Measurements from ENCODE around the gene FBXL16.

The FBXL16 gene

DNA sequence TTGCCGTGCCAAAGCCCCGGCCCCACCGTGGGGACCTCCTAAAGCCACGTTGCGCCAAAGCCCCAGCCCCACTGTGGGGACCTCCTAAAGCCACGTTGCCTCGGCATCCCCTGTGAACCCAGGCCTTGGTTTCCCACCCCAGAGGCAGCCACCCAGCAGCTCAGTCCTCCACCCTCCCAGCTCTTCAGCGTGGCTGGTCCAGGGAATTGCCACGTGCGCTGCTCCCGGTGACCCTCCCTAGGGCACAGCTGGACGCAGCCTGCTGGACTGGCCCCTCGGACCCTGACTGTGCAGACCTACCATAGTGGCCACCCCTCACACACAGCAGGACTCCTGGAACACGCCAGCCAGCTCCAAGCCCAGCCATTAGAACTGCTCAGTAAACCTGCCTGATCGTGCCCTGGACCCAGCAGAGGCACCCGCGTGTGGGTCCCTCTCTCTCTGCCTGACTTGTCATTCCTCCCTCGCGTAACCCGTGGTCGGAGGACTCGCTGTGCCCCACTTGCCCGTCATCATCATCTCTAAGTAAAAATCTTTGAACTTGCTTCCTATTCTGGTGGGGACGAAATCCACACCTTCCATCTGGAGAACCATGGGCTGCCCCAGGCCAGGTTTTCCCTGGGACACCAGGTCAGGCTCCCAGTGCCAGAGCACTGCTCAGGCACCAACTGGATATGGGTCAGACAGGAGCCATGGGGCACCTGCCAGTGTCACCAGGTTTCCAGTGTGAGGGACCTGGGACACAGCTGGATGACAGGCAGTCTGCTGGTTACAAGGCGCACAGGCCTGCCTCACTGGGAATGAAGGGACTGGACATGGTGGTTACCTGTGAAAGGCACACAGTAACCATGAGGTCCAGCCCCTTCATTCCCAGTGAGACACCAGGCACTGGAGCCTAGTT is 29.6 kb upstream of the FBXL16 start:
- no peak for DNase-seq (ENCODE audit: low read depth in 3 of 3)

DNA sequence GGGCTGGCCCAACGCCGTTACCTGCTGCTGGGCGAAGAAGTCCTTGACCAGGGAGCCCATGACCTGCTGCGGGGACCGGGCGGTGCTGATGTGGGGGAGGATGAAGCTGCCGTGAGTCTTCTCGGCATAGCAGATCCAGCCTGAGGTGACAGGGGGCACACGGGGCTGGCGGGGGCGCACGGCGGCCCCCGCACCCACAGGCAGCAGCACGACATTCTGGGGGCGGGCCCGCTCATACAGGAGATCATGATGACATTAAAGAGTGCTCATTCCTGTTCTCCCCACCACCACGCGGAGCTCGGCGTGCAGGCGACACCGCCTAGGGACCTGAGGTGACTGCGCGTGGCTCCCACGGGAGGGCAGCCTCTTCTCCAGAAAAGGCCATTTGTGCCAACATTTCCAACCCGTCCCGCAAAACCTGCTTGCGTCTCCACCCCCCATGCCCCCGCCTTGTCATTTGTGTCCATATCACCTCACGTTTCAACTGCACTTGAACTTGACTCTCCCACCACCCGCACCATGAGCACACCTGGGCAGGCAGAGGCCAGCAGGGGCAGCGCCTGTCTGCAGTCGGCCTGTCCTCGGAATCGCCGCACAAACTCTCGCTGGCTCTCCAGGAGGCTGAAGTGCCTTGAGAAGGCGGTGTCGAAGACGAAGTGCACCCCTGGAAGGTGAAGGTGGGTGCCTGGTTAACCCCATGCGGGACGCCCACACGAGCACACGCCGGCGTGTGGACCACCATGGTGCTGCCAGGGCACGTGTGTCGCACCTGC is 28.8 kb upstream of the FBXL16 start:
- DNase-seq (ENCODE audit: low read depth in 3 of 3): no peak

DNA sequence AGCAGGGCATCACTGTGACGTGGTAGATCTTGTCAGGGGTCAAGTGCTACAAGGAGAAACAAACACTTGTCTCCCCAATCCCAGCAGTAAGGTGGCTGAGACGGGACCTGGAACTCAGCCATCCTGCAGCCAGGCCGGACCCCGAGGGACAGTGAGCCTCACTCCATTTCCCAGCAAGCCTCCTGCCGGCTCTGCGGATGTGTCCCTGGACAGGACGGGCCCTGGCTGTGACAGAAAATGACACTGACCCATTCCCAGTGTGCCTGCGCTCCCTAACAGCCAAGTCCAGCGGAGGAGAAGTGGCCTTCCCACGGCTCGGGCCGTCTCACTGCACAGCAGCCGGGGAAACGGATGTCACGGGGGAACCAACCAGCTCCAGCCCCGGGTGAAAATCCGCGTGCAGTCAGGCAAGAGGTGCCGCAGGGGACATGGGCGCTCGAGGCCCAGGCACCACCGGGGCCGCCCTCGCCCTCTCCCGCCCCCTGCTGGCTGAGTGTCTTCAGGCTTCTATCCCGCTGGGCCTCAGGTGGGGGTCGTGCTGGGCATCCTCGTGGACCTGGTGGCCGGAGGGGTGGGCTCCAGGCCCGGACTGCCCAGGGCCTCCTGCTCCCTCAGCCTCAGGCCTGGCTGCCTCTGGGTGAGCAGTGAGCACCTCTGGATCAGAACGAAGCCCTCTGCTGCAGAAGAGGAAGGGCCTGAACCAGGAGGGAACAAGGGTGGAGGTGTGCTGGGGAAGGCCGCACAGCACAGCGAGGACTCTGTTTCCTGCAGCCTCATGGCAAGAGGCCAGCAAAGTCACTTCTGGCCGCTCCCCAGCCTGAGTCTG is 28.0 kb upstream of the FBXL16 start:
- DNase-seq (ENCODE audit: low read depth in 3 of 3): no peak

DNA sequence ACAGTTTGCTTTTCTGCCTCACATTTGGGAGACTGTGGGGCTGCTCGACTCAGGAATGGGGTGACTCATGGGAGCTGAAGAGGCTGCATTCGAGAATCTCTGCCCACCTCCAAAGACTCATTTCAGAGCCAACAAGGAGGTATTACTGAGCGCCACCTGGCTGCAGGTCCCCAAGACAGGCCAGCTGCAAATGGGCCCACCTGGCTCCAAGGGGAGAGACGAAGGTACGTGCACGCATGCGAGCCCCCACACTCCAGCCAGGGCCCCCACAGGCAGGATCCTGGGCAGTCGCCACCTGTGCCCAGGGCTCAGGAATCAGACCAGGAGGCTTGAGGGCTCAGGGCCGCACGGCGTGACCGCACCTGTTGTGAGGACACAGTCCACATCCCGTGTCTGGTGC is 27.3 kb upstream of the FBXL16 start:
- no peak for DNase-seq (ENCODE audit: low read depth in 3 of 3)

DNA sequence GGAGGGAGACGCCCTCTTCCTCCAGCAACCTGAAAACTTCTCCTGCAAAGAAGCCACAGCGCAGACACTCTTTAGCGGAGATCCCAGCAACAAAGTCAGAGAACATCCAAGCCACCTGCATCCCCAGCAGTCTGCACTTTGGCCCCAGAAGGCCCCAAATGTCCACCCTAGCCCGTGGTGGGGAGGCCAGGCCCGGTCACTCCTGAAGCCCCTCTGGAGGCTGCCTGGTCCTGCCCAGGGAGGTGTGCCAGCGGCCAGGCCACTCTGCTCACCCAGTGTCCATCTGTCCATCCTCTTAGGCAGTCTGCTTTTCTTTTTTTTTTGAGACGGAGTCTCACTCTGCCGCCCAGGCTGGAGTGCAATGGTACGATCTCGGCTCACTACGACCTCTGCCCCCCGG is 26.7 kb upstream of the FBXL16 start:
- DNase-seq (ENCODE audit: low read depth in 3 of 3): no peak

DNA sequence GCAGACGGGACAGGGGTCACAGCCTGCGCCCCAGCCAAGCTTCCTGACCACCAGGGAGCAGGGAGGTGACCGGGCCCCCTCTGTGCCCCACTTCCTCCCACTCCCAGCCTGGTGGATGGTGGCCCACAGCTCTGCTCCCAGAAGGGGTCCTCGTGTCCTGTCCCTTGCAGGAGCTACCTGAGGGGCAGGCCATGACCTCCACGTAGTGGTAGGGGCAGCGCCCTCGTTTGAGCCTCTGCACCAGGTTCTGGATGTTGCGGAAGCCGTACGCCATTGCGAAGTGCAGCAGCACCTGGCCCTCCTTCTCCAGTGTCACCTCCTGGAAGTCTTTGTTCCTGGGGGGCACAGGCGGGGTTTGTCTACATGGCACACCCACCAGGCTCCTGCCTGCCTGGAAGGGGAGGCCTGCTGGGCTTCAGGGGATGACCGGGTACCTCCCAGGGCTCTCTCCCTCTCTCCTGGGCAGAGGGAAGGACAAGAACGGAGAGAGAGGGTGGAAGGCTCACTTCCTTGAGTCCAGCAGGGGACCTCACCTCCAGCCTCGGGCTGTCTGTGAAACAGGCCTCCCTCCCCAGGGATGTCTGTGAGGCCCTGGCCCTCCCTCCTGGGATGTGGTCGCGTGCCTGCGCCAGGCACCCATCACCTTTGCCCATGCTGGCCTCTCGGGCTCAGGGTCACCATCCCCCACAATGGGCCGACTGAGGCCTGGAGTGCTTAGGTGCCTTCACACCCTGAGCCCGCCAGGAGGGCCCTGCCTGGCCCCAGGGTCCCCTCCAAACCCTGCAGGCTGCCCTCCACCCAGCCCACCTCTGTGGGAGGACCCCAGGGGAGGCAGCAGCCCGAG is 25.3 kb upstream of the FBXL16 start:
- no peak for DNase-seq (ENCODE audit: low read depth in 3 of 3)

DNA sequence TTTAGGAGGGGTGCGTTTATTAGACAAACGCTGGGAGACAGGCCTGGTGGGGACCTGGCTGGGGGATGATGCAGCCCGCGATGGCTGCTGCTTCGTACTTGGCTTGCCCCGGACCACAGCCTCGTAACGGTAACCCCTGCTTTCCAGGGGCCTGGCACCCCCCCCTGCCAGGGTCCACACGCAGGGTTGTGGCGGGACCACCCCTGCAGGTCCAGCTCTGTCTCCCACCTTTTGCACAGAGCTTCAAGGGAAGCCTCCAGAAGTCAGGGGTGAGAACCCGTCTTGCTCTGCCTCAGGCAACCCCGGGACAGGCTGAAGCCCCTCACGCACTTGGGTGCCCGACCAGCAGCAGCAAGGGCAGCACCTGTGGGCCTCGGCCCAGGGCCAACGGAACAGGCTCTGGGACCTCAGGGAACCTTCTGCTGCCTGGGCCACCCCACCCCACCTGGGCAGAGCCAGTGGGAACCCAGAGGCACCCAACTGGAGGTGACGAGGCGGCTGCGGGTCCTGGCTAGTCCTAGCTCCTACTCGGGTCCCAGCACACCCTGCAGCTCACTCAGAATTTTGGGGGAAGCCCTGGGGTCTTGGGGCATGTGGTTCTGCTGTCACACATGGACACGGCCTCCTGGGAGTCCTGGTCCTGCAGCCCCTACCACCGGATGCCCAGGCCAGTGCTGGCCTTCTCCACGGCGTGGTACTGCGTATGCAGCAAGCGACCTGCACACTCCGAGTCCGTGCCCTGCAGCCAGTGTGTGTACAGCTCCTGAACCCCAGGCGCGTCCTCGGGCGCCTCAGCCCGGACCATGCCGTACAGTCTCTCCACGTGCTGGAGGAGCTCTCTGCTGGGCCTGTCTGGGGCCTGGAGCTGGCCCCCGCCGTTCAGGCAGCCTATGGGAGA is 24.4 kb upstream of the FBXL16 start:
- no peak for DNase-seq (ENCODE audit: low read depth in 3 of 3)

DNA sequence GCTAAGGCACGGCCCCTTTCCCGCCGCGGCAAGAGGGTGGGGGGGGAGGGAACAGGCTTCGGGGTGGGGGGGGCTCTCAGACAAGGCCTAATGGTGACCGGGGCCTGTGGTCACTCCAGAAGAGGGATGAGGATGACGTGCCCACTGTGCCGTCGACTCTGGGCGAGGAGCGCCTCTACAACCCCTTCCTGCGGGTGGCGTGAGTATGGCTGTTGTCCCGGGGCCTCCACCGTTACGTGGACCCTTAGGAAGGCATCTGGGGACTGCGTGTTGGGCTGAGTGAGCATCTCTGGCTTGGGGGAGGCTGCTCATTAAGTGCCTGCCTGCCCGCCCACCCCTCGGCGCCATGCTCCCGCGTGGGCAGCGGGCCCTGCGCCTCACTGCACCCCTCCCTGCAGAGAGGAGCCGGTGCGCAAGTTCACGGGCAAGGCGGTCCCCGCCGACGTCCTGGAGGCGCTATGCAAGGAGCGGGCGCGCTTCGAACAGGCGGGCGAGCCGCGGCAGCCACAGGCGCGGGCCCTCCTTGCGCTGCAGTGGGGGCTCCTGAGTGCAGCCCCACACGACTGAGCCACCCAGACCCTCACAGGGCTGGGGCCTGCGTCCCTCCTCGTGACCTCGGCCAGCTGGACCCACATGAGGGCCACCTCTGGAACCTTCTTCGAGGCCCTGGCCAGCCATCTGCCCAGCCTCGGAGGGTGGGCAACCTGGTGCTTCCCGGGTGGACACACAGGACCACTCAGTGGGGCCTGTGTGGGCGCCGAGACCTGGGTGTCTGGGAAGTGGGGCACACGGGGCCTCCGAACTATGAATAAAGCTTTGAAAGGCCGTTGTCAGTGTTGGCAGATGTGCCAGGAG is 23.5 kb upstream of the FBXL16 start:
- no peak for DNase-seq (ENCODE audit: low read depth in 3 of 3)

DNA sequence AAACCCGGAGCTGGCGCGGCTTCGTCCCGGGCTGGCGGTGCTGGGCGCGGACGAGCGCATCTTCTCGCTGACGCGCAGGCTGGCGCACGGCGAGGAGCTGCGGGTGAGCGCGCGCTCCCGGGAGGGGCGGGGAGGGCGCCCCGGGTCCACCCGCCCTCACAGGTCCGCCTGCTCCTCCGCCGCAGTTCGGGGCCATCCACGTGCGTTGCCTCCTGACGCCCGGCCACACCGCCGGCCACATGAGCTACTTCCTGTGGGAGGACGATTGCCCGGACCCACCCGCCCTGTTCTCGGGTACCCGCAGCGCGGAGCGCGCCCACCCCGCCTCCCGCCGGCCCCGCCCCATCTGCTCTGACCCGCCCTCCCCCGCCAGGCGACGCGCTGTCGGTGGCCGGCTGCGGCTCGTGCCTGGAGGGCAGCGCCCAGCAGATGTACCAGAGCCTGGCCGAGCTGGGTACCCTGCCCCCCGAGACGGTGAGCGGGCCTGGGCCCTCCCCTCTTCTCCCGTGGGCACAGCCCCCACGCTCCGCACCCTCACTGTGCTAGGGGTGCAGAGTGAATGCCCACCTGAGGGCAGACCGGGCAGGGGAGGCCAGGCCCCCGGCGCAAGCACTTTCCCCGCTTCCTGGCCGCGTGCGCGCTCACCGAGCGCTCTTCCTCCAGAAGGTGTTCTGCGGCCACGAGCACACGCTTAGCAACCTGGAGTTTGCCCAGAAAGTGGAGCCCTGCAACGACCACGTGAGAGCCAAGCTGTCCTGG is 22.7 kb upstream of the FBXL16 start:
- peak in 1 of 3 experiments; percentile 44 for DNase-seq (ENCODE audit: low read depth in 3 of 3)

DNA sequence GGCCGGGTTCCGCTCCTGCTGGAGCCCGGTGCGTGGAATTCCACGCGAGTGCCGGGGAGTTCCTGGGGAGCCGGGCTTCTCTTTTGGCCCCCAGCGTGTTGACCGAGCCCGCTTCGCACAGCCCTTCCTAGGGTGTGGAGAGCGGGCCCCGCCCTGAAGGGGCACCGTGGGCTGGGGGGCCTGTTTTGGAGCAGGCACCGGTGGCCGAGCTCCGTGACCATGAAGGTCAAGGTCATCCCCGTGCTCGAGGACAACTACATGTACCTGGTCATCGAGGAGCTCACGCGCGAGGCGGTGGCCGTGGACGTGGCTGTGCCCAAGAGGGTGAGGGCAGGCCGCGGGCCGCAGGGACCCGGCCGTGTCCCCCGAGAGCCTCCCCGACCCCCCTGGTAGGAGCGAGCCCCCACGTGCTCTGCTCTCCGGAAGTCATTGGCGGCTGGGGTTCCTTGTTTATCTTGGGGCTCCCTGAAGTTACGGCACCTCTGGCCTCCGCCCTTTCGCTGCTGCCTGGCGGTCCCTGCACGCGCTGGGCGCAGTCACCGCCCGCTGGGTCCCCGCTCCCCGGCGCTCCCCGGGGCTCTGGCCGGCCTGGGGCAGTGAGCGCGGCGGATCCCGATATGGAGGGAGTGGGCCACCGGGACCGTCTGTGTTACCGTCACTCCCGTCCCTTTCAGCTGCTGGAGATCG is 21.8 kb upstream of the FBXL16 start:
- no peak for DNase-seq (ENCODE audit: low read depth in 3 of 3)

DNA sequence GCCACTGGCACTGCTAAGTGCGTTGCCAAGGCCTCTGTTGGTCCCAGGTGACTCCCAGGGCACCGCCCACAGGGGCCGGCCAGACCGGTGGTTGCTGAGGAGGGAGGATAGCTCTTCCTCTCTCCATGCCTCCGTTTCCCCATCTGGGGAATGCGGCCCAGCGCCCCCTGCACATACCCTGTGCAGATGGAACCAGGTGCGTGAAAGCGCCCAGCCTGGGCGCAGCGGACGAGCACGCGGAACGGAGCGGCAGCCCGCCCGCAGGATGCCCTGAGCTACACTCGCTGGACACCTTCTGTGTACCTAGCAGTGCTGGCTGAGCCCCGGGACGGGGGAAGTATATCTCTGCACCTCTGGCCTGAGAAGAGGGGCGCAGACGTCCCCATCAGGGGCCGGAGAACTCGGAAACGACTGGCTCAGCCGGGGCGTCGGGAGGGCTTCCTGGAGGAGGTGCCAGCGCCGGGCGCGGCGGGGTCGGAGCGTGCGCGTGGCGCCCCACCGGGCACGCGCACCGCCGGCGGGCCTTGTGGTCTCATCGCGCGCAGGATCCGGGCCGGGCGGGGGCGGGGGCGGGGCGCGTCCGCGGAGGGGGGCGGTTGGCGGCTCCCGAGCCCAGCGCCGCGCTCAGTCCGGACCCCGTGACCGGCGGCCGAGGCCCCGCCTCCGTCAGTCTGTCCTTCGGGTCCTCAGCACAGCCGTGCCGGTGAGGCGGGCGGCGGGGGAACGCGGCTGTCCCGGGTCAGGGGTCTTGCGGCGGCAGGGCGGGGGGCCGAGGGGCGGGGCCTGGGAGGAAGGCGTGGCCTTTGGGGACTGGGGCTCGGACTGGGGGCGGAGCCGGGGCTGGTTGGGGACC is 21.1 kb upstream of the FBXL16 start, which contains the start of the genes CCDC78 and HAGHL:
Gene CCDC78 (minus strand): TSS at position 6 of the 853 bp plus-strand sequence. CDS start 76 bp downstream, outside the sequence.
Gene HAGHL (plus strand): TSS at position 669 of the 853 bp plus-strand sequence. CDS start 404 bp downstream, outside the sequence.
- DNase-seq (ENCODE audit: low read depth in 3 of 3): peak in 1 of 3 experiments; percentile 42

DNA sequence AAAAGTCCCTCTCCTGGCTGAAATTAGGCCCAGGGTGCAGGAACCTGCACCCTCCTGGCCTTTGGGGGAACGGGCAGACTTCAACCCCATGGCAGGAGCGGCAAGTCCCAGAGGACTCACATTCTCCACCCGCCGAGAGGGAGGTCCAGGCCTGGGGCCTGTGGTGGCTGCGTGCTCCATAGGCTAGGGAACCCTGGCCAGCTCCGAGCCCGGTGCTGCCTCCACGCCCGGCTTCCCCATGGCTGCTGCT is 20.5 kb upstream of the FBXL16 start:
- no peak for DNase-seq (ENCODE audit: low read depth in 3 of 3)

DNA sequence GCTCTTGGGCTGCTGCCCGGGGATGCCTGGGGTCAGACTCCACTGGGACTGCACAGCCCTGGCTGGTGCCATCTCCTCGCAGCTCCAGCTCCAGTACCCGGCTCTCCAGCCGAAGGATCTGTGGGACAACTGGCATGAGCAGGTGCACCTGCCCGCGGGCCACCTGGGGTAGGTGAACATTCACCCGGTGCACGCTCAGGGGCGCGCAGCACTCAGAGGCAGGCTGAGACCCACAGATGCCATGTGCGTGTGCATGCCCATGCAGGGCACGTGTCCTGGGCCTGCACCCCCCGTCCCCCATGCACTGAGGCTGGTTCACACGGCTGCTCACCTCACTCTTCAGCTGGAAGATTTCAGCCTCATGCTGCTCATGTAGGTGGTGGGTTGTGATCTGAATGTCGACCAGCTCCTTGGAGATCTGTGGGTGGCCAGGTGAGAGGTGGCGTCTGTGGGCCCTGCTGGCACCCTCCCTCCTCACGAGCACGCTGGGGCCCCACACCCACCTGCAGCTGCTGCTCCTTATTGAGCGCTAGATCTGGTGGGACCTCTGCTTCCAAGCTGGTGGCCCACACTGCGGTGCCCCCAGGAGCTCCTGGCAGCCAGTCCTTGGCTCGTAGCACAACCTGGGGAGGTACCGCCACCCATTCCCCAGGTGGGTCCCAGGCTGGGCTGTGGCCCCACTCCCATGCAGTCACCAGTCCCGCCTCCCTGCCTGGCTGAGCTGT is 20.0 kb upstream of the FBXL16 start:
- no peak for DNase-seq (ENCODE audit: low read depth in 3 of 3)

DNA sequence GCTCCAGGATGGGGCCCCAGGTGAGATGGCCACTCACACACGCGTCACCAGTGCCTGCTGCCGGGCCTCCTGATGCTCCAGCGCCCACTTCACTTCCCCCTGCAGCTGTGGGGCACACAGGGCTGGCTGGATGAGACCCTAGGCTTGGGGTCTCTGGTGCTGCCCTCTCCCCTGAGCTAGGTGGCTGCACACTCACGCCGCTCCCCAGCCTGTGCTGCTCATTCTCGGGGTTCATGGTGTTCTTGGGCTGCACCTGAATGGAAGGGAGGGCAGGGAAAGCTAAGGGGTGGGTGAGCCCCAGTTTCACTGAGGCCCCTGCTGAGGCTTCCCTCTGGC is 19.4 kb upstream of the FBXL16 start:
- DNase-seq (ENCODE audit: low read depth in 3 of 3): no peak

DNA sequence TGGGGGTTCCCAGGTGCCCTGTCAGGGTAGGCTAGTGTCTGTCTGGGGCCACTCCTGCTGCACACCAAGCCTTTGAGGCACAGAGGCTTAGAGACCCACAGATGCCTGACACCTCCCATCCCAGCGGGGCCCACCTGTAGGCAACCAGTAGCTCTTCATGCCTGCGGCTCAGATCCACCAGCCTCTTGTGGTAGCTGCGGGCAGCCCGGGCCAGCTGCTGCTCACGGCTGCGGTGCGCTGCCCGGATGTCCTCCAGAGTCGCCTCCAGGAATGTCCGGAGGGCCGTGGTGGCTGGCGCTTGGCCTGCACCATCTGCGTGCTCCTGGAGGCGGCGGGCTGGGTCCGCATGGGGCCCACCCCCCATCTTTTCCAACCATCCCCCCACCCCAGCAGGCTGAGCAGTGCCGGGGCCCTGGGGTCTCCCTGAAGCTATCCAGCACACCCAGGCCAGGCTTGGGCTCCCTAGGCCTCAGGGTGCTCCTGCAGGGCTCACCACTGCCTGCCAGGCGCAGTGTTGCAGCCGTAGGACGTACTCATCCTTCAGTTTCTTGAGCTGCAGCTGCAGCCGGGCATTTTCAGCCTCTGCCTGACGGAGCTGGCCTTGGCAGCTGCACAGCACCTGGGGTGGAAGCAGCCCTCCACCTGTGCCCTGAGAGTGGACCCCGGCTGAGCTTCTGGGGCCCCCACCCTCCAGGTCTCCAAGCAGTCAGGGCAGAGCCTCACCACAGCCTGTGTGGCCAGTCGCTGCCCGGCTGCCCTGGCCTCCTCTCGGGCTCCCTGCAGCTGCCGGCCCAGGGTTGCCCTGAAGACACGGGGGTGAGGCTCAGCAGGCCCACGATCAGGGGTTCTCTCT is 18.8 kb upstream of the FBXL16 start:
- no peak for DNase-seq (ENCODE audit: low read depth in 3 of 3)
